Endothelial cell of umbilical vein (primary cell): ENCODE data around the gene CRABP1. TPM values are rescaled to one million over a fixed set of nuclear protein-coding genes. Genes with fewer than 3 reads are reported as not detected.

Source experiments
- BruUV-seq: library from RNA; stranded (reverse); fragments of 400-500 nt; replicated peaks from 2 replicates; lab custom pipeline; 2021; lab: Mats Ljungman, UMichigan
- CTCF ChIA-PET: fragments of 300-600, 350-600 bp; sonication (Branson Sonifier 250); formaldehyde crosslinking; loops from one replicate; lab custom pipeline; 2021; ENCODE audit warnings: antibody characterized with exemption, inconsistent platforms; lab: Charles Lee
- POLR2A ChIA-PET: fragments of 300-600, 350-600 bp; sonication (Branson Sonifier 250); formaldehyde crosslinking; loops from one replicate; lab custom pipeline; 2021; ENCODE audit warnings: antibody characterized with exemption, inconsistent platforms; lab: Charles Lee
- DNase-seq: peaks from one replicate; pipeline ENCODE4 v3.0.0-alpha.2; 2011; ENCODE audit warnings: low read depth, low spot score
- FAIRE-seq: peaks from 2 replicates; lab custom pipeline; 2011; peaks lifted over from hg19 to GRCh38; lab: Jason Lieb, UNC
- H2AFZ ChIP-seq: 2 replicates; pipeline ENCODE4 v1.6.0; 2012; ENCODE audit warnings: low read depth, low read length, control low read depth, inconsistent platforms
- H3K27ac ChIP-seq: 2 replicates; pipeline ENCODE4 v1.5.1; 2011; ENCODE audit warnings: low read depth, mild to moderate bottlenecking, control low read depth, low read length, moderate library complexity; ENCODE audit not compliant: insufficient read depth
- H3K27me3 ChIP-seq, 2 experiments: 2 replicates each; pipeline versions ENCODE4 v1.6.0 to v1.6.1; 2011; ENCODE audit warnings: low read length in 2 of 2, mixed read lengths in 1 of 2; ENCODE audit not compliant: control insufficient read depth in 2 of 2, insufficient read depth in 2 of 2
- H3K36me3 ChIP-seq, 2 experiments: 2 replicates in 1 of 2; 3 replicates in 1 of 2; pipeline ENCODE4 v1.5.1; 2011; ENCODE audit warnings: low read length in 2 of 2, mild to moderate bottlenecking in 1 of 2, moderate library complexity in 1 of 2; ENCODE audit not compliant: control insufficient read depth in 2 of 2, insufficient read depth in 2 of 2; ENCODE audit errors: extremely low read depth in 1 of 2
- H3K4me1 ChIP-seq: 3 replicates; pipeline ENCODE4 v1.5.1; 2011; ENCODE audit warnings: mild to moderate bottlenecking, low read length; ENCODE audit not compliant: control insufficient read depth, insufficient read depth; ENCODE audit errors: extremely low read depth
- H3K4me2 ChIP-seq: 2 replicates; pipeline ENCODE4 v1.6.1; 2011; ENCODE audit warnings: low read length, control low read depth, mixed read lengths; ENCODE audit not compliant: insufficient read depth
- H3K4me3 ChIP-seq, 3 experiments: fragments of 200-600 bp in 1 of 3; sonication (generic), shearing (Covaris generic) in 1 of 3; replicated peaks in 1 of 3; 2 replicates each; pipeline ENCODE4 v1.5.1; 2011 to 2016; ENCODE audit warnings: control low read depth in 3 of 3, low read length in 3 of 3, mild to moderate bottlenecking in 2 of 3, inconsistent platforms in 1 of 3, low read depth in 1 of 3, moderate library complexity in 1 of 3; ENCODE audit not compliant: insufficient read depth in 1 of 3
- H3K79me2 ChIP-seq: 2 replicates; pipeline ENCODE4 v1.6.0; 2012; ENCODE audit warnings: low read length, inconsistent platforms; ENCODE audit not compliant: control insufficient read depth, insufficient read depth
- H3K9ac ChIP-seq: replicated peaks from 2 replicates; pipeline ENCODE3; 2011; ENCODE audit warnings: low read length, control low read depth; ENCODE audit not compliant: insufficient read depth; ENCODE audit errors: extremely low read depth
- H3K9me1 ChIP-seq: replicated peaks from 3 replicates; pipeline ENCODE4 v1.6.0; 2011; ENCODE audit warnings: mild to moderate bottlenecking, low read length; ENCODE audit not compliant: control insufficient read depth, insufficient read depth; ENCODE audit errors: extremely low read depth
- H3K9me3 ChIP-seq: replicated peaks from 2 replicates; pipeline ENCODE4 v1.5.1; 2012; ENCODE audit warnings: low read length, inconsistent platforms; ENCODE audit not compliant: control insufficient read depth, insufficient read depth
- H4K20me1 ChIP-seq: replicated peaks from 2 replicates; pipeline ENCODE3; 2011; ENCODE audit warnings: mild to moderate bottlenecking, low read length; ENCODE audit not compliant: control insufficient read depth, insufficient read depth; ENCODE audit errors: extremely low read depth
- CTCF ChIP-seq, 2 donors: IDR thresholded peaks; 1 replicate in 1 of 2; 2 replicates in 1 of 2; pipeline ENCODE4 v1.5.1; 2011; ENCODE audit warnings: low read length in 2 of 2, mild to moderate bottlenecking in 2 of 2, moderate library complexity in 2 of 2, control low read depth in 1 of 2, inconsistent platforms in 1 of 2, low read depth in 1 of 2; ENCODE audit not compliant: insufficient read depth in 1 of 2; ENCODE audit errors: extremely low read depth in 1 of 2
- EZH2 ChIP-seq: IDR thresholded peaks from 2 replicates; pipeline ENCODE4 v1.6.1; 2012; ENCODE audit warnings: borderline replicate concordance, low read depth, mild to moderate bottlenecking, moderate library complexity, low read length, inconsistent platforms; ENCODE audit not compliant: severe bottlenecking
- FOS ChIP-seq: IDR thresholded peaks from 2 replicates; pipeline ENCODE4 v1.6.1; 2011; ENCODE audit warnings: mild to moderate bottlenecking, low read length, moderate library complexity, borderline replicate concordance; ENCODE audit not compliant: insufficient read depth
- GATA2 ChIP-seq: IDR thresholded peaks from 2 replicates; pipeline ENCODE4 v1.7.0; 2011; ENCODE audit warnings: low read depth, mild to moderate bottlenecking, moderate library complexity, mixed read lengths, low read length; ENCODE audit not compliant: insufficient read length, insufficient read depth
- JUN ChIP-seq: IDR thresholded peaks from 2 replicates; pipeline ENCODE4 v1.6.1; 2011; ENCODE audit warnings: borderline replicate concordance, low read depth; ENCODE audit not compliant: insufficient read length, insufficient read depth
- MAX ChIP-seq: IDR thresholded peaks from 2 replicates; pipeline ENCODE4 v1.6.1; 2011; ENCODE audit not compliant: insufficient read depth, insufficient read length
- MYC ChIP-seq: IDR thresholded peaks from one replicate; pipeline ENCODE4 v1.6.1; 2011; ENCODE audit warnings: mild to moderate bottlenecking, low read depth, low read length
- POLR2A ChIP-seq: IDR thresholded peaks from 2 replicates; pipeline ENCODE4 v1.6.1; 2012; ENCODE audit warnings: low read depth, mild to moderate bottlenecking, control low read depth, low read length
- POLR2AphosphoS5 ChIP-seq: IDR thresholded peaks from 2 replicates; pipeline ENCODE4 v1.6.1; 2012; ENCODE audit warnings: low read depth, mild to moderate bottlenecking, control low read depth, low read length, moderate library complexity; ENCODE audit not compliant: insufficient read depth
- dilution Hi-C: fragments of 300-500 bp; cut with MboI; formaldehyde crosslinking; loops from one replicate; pipeline ENCODE4 v1.15.0; 2019; ENCODE audit warnings: low sequenced_read_pairs; ENCODE audit not compliant: extremely low pct_ligation_motif_present
- intact Hi-C: fragments of 100-400 bp; cut with micrococcal nuclease; formaldehyde crosslinking; loops from one replicate; pipeline ENCODE4 v1.10.0; 2022
- polyA plus RNA-seq, 4 experiments: library from polyadenylated mRNA; depleted of rRNA in 3 of 4; stranded (reverse) in 3 of 4; unstranded in 1 of 4; fragments of >200 nt; gene quantifications; 2 replicates each; pipeline versions ENCODE4 v1.2.1 to v1.2.3, GENCODE V29; 2011 to 2012; ENCODE audit warnings: missing spikeins in 1 of 4
- total RNA-seq: library from RNA; stranded (reverse); gene quantifications from 2 replicates; pipeline ENCODE4 v1.2.3, GENCODE V29; 2021

CRABP1 gene
- total and polyA plus RNA-seq, 2 donors (not counting 3 experiments of a cell fraction or from before 2014, with no cell fraction given) = 0.11 TPM; not detected in 1

- H3K36me3 ChIP-seq = no peaks in the 10 kb centered on the region
- intact Hi-C loops = no loop called here
- no peak for FAIRE-seq
These were observed 7.7 kb downstream of the CRABP1 start for GRCh38 chr15:78347586-78348543.

More at GRCh38 chr15:78347586-78348543, 7.7 kb downstream of the CRABP1 start:
- ChIA-PET POLR2A (no interaction called here), CTCF (interaction anchor here (1.8 to 2.5 kb wide), 2 partner anchors 18 to 75 kb away, joined by 4 to 9 read pairs; no protein-coding TSS in a partner anchor)
- Histone ChIP-seq H3K27ac (no peak overlapping the region), H3K27me3 (peaks cover 18 to 30% of the 10 kb centered on the region in 2 experiments), H3K9ac (no peak overlapping the region), H3K9me3 (no peaks in the 10 kb centered on the region), H2AFZ (no peak overlapping the region), H3K79me2 (no peaks in the 10 kb centered on the region), H4K20me1 (no peaks in the 10 kb centered on the region), H3K4me3 (no peak overlapping the region), H3K4me1 (no peaks in the 10 kb centered on the region), H3K4me2 (no peak overlapping the region), H3K9me1 (no peaks in the 10 kb centered on the region)
- dilution Hi-C loops = no loop called here
- BruUV-seq = no TSS peak
- TF ChIP-seq EZH2 (no peak), MAX (no peak), POLR2AphosphoS5 (no peak), MYC (no peak), GATA2 (no peak), FOS (no peak), CTCF (IDR thresholded peaks at IDR 0.05; ENCODE audit: extremely low read depth in 1 of 2, insufficient read depth in 1 of 2, low read depth in 1 of 2, low read length in 2 of 2) (no peak), POLR2A (no peak), JUN (no peak)
- DNase-seq = no peak
